GM20431 (cell line): ENCODE measurements around the gene ACTR5.
"Not testable (repeated sequence)": the region's sequence is repeated elsewhere in the genome, so short reads cannot be mapped to it uniquely, and the experiment has no call there.

Experiments
- in situ Hi-C: fragments of 300-500 bp; cut with MseI, MboI; formaldehyde crosslinking; loops from one replicate; pipeline ENCODE4 v1.15.0; 2020; ENCODE audit warnings: low sequenced_read_pairs; ENCODE audit not compliant: unreplicated experiment

The ACTR5 gene

DNA sequence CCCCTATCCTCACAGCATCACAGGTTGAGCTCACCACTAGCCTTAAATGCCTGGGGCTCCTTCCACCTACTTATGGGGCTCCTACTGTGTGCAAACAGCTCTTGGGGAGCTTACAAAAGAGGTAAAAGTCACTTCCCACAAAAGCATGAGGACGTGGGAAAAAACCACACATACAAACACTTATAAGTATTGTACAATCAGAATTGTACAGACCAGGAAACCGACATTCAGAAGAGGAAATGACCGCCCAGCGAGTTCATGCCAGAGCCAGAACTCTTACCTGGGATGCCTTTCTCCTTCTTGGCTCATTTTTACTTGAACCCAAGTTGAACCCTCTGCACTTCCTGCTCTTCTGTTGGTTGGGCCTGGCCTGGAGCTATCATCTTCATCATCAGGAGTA is 50.9 kb downstream of the ACTR5 start:
- in situ Hi-C loops = no loop called here

DNA sequence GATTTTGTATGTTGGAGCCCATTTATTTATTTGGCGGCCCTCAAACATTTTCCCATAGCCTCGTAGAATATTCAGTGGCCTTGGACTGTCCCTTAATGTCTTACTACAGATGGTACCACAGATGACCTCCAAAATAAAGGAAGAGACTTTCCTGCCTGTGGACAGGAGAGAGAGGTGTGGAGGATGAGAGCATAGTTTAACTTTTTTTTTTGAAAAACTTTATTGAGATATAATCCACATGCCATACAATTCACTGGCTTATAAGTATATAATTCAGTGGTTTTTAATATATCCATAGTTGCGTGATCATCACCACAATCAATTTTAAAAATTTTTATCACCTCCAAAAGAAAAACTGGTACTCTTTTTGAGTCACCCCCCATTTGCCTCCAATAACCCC is 52.6 kb downstream of the ACTR5 start:
- in situ Hi-C loops = no loop called here

DNA sequence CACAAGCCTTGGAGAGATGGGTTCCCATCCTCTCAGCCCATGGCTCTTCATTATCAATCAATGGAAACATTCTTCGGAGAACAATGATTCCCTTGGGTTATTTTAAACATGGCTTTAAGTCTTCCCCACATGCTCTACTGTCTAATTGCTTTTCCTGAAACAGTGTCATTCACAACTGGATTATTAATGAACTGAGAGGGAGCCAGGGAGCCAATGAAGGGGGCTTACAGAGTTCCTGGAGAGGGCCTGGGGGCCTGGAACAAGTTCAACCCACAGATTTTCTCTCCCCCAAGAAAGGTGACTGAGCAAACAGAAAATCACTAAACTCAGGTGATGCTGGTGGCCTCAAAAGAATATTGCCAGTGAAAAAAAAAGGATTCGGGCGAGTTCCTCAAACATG is 56.0 kb downstream of the ACTR5 start:
- in situ Hi-C loops = no loop called here

DNA sequence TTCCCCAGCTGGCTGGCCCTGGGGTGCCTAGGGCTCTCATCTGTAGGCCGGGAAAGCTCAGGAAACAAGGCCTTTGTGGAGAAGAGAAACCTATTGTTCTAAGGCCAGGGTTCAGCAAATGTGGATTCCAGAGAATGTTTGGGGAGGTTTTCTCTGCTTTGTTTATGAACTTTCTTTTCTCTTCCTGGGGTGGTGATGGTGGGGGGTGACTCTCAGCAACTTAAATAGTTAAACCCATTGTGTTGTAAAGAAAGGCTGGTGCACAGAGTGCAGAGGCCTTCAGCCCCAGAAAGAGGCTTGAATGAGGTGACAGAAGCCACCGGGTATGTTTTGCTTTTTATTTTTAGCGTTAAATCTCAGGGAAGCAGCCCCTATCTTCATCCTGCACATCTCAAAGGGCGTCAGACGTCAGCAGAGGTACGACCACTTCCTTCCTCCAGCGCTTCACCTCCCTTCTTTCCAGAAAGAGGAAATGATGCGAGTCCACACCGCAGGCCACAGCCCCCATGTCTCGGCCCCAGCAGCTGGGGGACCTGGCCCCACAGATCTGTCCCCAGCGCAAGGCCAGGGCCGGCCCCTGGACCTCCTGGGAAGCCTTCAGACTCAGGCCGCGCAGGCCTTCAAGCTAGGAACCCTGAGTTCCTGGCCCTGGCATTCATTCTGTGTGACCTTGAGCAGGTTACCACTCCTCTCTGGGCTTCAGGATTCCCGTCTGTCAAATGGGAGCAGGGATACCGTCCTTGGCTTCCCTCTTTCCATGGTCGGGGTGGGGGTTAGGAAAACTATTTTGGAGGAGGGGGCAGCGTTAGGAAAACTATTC is 56.6 kb downstream of the ACTR5 start:
- in situ Hi-C loops = no loop called here

DNA sequence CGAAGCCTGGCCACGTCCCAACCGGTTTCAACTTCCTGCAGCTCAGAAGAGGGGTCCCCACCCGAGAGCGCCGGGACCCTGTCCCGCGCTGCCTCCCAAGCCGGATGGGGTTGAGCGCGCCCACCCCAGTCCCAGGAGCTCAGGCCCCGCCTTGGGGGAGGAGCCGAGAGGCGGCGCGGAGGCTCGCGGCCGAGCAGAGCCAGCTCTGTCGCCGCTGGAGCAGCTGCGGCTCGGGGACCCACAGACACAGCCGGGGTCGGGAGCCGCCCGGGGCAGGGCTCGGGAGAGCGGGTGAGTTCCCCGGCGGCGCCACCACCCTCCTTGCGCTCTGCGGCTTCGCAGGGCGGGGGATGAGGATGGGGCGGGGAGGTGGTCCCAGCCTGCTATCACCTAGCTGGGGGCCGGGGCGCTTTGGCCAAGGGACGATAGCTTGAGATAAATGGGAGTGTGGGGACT is 57.3 kb downstream of the ACTR5 start, which contains the start of gene PPP1R16B:
Gene PPP1R16B, plus strand, starts transcription at position 196 of the 456 bp plus-strand sequence. CDS start 30,229 bp downstream, outside the sequence.
- in situ Hi-C loops = no loop called here

DNA sequence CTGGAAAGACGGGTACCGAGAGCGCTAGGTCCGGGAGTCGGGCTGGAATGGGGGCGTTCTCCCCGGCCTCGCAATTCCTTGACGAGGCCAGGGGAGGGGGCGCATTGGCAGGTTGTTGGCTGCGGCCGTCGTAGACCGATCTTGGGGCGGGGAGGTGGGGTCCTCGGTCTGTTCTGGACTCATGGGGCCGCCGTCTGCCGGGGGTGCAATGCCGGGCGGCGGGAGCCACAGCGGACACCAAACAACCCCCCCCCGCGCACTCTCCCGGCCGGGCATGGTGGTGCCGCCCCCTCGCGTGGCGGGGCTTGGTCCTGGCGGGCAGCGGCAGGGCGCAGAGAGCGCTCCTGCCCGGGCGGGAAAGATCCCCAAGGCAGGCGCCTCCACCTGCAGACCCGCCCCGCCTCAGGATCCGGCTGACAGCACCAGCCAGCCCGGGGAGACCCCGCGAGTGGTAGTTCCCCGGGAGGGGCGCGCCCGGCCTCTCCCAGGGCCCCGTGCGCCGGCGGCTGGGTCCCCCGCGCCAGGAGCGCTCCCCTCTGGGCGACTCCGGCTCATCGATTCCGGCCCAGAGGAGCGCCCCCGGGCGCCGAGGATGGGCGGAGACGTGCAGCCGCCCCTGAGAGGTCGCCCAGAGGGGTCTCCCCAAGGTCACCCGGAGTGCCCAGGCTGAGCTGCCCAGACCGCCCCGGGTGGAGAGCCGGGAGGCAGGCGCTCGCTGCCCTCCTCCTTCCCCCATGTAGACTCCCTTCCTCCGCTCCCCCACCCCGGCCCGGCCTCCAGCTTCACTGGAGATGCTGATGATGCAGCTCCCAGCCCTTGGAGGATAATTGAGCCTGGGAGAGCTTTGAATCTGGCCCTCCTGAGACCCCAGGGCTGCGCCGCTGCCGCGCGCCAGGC is 57.9 kb downstream of the ACTR5 start:
- in situ Hi-C loops = no loop called here

DNA sequence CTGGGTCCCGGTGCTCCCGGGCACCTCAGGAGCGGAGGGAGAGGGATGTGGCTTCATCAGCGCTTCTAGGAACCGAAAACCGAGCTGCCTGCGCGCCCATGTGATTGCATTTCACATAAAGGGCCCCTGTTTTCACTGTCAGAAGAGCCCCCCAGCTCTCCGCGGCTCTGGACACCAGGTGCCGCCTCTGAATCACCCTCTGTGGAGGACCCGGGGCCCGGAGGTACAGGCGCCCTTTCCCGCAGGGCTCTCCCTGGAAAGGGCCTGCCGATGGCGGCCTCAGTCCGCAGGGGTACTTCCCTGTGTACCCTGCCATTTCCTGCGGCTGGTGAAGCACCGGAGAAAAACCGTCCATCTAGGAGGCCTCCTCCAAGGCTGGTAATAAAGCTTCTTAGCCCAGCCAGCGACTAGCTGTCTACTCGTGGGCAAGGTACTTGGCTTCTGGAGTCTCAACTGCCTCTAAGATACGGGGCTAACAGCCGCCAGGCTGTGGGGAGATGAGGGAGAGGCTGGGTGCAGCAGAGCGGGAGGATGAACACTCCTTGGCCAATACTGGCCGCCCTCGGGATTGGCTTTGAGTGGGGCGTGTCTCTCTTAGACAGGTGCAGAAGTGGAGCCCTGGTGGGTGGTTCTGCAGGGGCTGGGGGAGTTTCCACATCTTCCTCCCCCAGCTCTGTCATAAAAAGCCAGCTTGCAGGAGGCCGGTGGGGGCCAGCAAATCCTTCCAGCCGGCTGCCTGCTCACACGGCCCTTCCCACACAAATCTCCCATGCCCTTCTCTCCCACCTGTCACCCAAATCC is 58.8 kb downstream of the ACTR5 start:
- in situ Hi-C loops = no loop called here

DNA sequence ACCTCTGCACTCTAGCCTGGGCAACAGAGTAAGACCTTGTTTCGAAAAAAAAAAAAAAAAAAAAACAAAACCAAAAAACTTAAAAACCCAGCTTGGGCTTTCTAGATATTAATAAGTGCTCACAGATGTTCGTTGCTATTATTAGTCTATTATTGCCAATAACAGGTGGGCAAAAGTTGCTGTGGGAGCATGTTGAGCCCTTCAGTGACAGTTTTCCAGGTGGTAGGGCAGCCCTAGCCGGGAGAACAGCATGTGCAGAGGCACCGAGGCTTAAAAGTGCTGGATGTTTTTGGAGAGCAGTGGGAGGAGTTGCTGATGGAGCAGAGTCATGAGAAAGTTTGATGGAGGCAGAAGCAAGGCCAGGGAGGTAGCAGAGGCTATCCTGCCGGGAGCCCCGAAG is 61.7 kb downstream of the ACTR5 start:
- in situ Hi-C loops = no loop called here

DNA sequence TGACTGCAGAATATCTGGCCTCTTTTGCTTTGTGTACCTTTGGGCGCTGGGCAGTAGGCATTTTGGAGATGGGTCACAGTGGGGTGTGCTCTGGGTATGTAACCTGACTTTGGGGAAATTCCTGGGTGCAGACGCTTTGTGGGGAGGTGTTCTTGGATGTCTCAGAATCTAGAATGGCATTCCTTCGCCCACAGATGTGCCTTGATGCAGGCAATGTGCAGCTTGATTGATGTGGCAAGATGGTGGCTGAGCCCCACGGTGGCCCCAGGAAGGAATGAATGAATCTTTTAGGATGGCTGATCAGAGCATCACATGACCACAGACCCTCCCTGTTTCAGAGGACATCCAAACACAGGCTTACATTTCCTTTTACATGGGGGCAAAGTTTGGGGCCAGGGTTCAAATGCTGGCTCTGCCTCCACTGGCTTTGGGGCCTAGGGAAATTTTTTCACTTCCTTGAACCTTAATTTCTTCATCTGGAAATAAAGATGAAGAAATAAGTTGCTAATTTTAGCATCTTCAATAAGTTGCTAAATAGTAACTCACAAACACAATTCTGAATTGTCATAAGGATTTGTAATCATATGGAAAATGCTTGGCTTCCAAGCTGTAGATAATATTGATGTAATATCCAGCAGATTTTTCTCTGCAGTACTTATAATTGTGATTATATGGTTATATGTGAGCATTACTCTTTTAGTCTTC is 62.8 kb downstream of the ACTR5 start:
- in situ Hi-C loops = no loop called here

DNA sequence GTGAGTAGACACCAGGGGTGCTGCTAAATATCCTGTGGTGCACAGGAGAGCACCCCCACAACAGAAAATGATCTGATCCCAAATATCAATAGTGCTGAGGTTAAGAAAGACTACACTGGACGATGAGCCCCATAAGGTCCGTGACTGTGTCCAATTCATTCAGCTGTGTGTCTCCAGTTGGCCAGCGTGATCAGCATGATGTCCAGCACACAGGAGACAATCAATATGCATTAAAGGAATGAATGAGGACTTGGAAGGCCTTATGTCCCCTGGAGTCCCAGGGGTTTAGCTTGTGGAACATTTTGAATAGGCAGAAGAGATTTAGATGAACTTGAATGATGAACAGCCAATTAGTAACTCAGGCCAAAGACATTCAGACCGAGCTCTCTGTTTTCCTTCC is 63.5 kb downstream of the ACTR5 start:
- in situ Hi-C loops = no loop called here

DNA sequence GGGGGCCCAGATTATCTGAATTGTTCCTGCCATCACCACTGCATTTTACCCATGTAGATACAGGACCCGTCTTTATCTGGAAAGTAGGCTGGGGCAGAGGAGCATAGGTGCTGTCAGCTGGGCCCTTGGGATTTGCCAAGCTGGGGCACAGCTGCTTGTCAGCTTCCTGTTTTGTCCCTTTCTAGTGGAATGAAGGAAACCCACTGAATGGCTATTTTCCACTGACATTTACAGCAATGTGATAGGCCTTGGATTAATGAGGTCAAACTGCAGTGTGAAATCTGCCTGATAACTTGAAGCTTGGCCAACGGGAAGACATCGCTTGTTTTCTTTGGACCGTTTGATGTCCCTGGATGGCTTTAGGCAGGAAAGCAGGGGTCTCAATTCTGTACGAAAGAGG is 63.9 kb downstream of the ACTR5 start:
- in situ Hi-C loops = no loop called here

DNA sequence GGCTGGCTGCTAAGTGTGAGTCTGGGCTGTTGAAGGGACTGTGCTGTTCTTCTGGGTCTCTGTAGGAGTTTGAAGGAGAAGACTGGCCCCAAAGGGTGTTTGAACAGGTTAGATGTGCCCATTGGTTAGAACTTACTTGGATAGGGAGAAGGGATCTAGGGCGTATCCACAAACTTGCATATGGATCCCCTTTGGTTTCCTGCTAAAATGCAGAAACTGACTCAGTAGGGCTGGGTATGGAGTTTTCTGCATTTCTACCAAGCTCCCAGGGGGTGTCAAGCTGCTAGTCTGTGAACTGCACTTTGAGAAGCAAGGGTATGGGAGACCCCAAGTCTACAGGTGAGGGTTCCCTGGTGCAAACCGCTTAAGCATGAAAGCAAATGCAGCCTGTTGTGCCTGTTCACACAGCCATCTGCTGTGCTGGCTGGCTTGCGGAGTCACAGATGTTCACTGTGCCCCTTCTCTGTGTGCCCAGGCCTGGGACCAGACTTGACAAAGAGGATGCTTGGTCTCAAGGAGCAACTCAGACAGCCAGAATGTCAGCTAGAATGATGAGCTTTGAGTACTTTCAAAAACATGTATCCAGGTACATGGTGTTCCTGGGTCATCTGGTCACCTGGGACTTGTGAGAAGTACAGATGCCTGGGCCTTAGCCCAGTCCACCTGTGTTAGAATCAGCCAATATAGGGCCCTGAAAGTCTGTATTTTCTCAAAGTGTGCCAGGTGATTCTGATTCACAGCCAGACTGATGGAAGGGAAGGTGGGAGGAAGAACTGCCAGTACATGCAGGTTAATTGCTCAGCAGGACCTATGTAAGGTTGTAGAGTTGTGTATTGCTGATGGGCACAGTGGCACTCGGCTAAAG is 64.7 kb downstream of the ACTR5 start:
- in situ Hi-C loops = no loop called here

DNA sequence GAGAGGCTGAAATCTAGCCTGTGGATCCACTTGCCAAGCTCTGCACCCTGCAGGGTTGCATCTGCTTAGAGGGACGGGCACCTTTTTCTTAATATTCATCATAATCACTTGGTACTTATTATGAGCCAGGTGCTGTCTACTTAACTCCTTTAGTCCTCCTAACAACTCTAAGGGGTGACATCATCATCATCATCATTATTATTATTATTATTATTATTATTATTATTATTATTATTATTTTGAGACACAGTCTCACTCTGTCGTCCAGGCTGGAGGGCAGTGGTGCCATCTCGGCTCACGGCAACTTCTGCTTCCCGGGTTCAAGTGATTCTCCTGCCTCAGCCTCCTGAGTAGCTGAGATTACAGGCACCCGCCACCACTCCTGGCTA is 65.3 kb downstream of the ACTR5 start:
- in situ Hi-C loops = not testable (repeated sequence)

DNA sequence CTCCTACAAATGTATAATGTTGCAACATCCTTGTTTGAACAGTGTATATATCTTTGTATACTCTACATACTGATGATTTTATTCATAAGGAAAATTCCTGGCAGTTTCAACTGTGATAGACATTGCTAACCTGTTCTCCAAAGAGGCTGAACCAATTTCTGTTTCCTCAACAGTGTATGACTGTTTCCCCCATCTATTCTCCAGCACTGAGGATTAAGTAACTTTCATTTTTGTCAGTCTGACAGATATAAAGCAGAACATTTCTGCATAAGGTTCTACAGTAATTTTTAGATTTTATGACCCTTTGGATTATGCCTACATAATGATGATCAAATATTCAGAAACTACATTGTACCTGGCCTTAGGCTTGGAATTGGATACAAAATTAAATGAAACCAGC is 67.2 kb downstream of the ACTR5 start:
- in situ Hi-C loops = no loop called here

DNA sequence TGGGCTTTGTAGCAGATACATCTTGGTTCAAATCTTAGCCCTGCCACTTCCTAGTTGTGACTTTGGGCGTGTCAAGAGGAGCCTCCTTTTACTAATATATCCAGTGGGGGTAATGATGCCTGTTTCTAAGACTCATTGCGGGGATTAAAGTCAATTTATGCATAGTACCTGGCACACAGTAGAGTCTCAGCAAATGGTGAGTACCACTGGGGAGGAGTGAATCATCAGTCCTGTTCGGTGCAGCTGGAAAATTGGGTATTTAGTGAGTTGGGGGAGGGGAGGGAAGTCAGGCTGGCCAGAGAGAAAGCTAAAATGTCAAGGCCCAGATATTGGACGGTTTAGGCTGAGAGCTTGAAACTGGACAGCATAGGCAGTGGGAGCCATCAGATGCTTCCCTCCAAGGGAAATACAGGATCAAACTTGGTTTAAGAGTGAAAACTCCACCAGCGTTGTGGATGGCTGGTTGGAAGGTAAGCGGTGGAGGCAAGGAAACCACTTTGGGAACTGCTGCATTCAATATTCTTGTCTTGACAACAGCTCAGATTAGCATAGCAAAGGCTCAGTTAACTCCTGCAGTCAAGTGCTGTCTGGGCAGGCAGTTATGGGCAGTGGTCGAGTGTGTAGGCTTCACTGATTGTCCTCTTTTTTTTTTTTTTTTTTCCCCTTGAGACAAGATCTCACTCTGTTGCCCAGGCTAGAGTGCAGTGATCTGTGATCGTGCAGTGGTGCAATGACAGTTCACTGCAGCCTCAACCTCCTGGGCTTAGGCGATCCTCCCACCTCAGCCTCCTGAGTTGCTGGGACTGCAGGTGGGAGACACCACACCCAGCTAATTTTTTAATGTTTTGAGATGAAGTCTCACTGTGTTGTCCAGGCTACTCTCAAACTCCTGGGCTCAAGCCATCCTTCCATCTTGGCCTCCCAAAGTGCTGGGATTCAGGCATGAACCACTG is 70.1 kb downstream of the ACTR5 start:
- in situ Hi-C loops = no loop called here
